RWPE2 (cell line): ENCODE results near the gene ZNF331.

Experiments
- ATAC-seq: fragments of 200-7000 bp; cut with Tn5 transposase; 3 replicates; pipeline ENCODE4 v1.9.1; 2021; ENCODE audit warnings: low read depth
- DNase-seq: peaks from one replicate; pipeline ENCODE4 v3.0.0-alpha.2; 2020; ENCODE audit warnings: low spot score
- H3K27ac ChIP-seq: fragments of 450-650 bp; 2 replicates; pipeline ENCODE4 v1.5.1; 2017; ENCODE audit warnings: mild to moderate bottlenecking; ENCODE audit not compliant: poor library complexity, severe bottlenecking
- H3K27me3 ChIP-seq: fragments of 250-450 bp; sonication (Bioruptor Pico); 2 replicates; pipeline ENCODE4 v1.5.1; 2021; ENCODE audit warnings: mild to moderate bottlenecking, moderate library complexity; ENCODE audit not compliant: insufficient read depth, poor library complexity, severe bottlenecking
- H3K36me3 ChIP-seq: fragments of 250-450 bp; sonication (Bioruptor Pico); 2 replicates; pipeline ENCODE4 v1.5.1; 2020; ENCODE audit warnings: low read depth, mild to moderate bottlenecking, moderate library complexity
- H3K4me1 ChIP-seq: fragments of 250-450 bp; sonication (Bioruptor Pico); 2 replicates; pipeline ENCODE4 v1.5.1; 2021; ENCODE audit warnings: mild to moderate bottlenecking, moderate library complexity; ENCODE audit not compliant: insufficient read depth, poor library complexity, severe bottlenecking
- H3K4me3 ChIP-seq: fragments of 250-450 bp; sonication (Bioruptor Pico); 2 replicates; pipeline ENCODE4 v1.5.1; 2021; ENCODE audit warnings: mild to moderate bottlenecking, moderate library complexity; ENCODE audit not compliant: severe bottlenecking
- H3K9me3 ChIP-seq: fragments of 250-450 bp; sonication (Bioruptor Pico); 2 replicates; pipeline ENCODE4 v1.5.1; 2021; ENCODE audit warnings: mild to moderate bottlenecking, moderate library complexity; ENCODE audit not compliant: severe bottlenecking
- TF ChIP-seq, protein P1 (sequence below): fragments of 450-650 bp; IDR thresholded peaks from one replicate; pipeline ENCODE4 v1.5.1; 2017; ENCODE audit warnings: mild to moderate bottlenecking, moderate library complexity; ENCODE audit not compliant: poor library complexity, severe bottlenecking

The ZNF331 gene

DNA sequence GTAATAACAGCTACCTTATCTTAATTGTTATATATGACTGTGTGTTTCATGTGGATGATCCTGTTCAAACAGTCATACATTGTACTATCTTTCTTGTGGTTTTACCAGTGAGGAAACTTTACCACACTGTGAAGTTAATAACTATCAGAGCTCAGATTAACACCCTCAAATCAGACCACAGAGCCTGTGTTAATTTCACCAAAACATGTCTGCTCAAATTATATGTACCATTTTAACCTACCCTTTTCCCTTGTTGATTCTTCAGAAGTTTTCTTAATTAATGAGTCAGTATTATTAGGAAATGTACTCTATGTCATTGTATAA, 1.8 kb upstream of the ZNF331 start:
- H3K4me1 ChIP-seq, result no peaks in the 10 kb centered on the region
- no peak overlapping the region for H3K27ac ChIP-seq
- ATAC-seq, result no peak
- H3K27me3 ChIP-seq, result no peaks in the 10 kb centered on the region
- H3K36me3 ChIP-seq, result peaks cover 14% of the 10 kb centered on the region
- TF ChIP-seq, protein P1, sequence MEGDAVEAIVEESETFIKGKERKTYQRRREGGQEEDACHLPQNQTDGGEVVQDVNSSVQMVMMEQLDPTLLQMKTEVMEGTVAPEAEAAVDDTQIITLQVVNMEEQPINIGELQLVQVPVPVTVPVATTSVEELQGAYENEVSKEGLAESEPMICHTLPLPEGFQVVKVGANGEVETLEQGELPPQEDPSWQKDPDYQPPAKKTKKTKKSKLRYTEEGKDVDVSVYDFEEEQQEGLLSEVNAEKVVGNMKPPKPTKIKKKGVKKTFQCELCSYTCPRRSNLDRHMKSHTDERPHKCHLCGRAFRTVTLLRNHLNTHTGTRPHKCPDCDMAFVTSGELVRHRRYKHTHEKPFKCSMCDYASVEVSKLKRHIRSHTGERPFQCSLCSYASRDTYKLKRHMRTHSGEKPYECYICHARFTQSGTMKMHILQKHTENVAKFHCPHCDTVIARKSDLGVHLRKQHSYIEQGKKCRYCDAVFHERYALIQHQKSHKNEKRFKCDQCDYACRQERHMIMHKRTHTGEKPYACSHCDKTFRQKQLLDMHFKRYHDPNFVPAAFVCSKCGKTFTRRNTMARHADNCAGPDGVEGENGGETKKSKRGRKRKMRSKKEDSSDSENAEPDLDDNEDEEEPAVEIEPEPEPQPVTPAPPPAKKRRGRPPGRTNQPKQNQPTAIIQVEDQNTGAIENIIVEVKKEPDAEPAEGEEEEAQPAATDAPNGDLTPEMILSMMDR, result no peak
- no peak overlapping the region for H3K4me3 ChIP-seq
- DNase-seq, result no peak
- H3K9me3 ChIP-seq, result no peaks in the 10 kb centered on the region

DNA sequence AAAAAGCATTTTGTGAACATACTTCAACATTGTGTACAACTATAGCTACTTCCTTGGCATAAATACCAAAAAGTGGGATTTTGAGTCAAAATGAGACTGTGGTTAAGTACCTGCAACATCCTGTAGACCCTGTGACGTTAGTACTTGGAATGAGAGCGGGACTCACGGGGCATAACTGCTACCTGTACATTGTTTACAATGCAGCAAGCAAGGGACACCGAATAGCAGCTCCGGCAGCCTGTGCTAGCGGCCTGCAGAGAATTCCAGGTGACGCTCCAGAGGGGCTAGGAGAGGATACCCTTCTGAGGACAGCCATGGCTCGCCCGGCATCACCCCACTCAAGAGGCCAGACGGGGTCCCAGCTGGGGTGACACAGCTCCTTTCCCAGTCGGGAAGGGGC, 824 bp upstream of the ZNF331 start:
- peak overlapping the region; percentile 55 for H3K4me3 ChIP-seq
- no peaks in the 10 kb centered on the region for H3K27me3 ChIP-seq
- DNase-seq (no peak), ATAC-seq (no peak; the same call in 2 of the 3 replicates)
- H3K4me1 ChIP-seq, result peaks cover 2% of the 10 kb centered on the region
- peak overlapping the region; percentile 24 for H3K27ac ChIP-seq
- peaks cover 18% of the 10 kb centered on the region for H3K36me3 ChIP-seq
- H3K9me3 ChIP-seq, result no peaks in the 10 kb centered on the region
- TF ChIP-seq, protein P1, result no peak

- H3K27me3 ChIP-seq, result no peaks in the 10 kb centered on the region
- DNase-seq, result no peak
- TF ChIP-seq, protein P1, result no peak
- H3K27ac ChIP-seq, result peak overlapping the region; percentile 24
- H3K36me3 ChIP-seq, result peaks cover 30% of the 10 kb centered on the region
- H3K4me3 ChIP-seq, result peak overlapping the region; percentile 55
- ATAC-seq, result peak; percentile 19; the same call in 2 of the 3 replicates
- peaks cover 5% of the 10 kb centered on the region for H3K4me1 ChIP-seq
- H3K9me3 ChIP-seq, result no peaks in the 10 kb centered on the region
Measured at GRCh38 chr19:53538378-53539109, 599 bp downstream of the ZNF331 start.

DNA sequence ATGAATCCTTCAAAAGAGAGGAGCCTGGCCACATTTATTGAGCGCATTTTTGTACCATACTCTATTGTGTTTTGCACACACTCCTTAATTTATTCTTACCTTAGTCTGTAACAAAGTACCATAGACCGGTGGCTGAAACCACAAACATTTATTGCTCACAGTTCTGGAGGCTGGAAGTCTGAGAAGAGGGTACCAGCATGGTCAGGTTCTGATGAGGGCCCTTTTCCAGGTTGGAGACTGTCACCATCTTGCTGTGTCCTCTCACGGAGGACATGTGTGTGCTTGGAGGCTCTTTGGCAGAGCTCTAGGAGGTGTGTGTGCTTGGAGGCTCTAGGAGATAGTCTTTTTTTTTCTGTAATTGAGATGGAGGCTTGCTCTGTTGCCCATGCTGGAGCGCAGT, 2.1 kb downstream of the ZNF331 start:
- Histone ChIP-seq H3K27me3 (no peaks in the 10 kb centered on the region), H3K27ac (no peak overlapping the region), H3K4me1 (peaks cover 11% of the 10 kb centered on the region), H3K9me3 (no peaks in the 10 kb centered on the region), H3K4me3 (no peak overlapping the region), H3K36me3 (peaks cover 34% of the 10 kb centered on the region)
- no peak for ATAC-seq
- TF ChIP-seq, protein P1, result no peak
- no peak for DNase-seq

- TF ChIP-seq, protein P1, result no peak
- Histone ChIP-seq H3K36me3 (peaks cover 34% of the 10 kb centered on the region), H3K4me1 (peaks cover 19% of the 10 kb centered on the region), H3K9me3 (no peaks in the 10 kb centered on the region), H3K4me3 (no peak overlapping the region), H3K27ac (peak overlapping the region; percentile 40), H3K27me3 (no peaks in the 10 kb centered on the region)
- DNase-seq (no peak), ATAC-seq (no peak)
Measured at GRCh38 chr19:53541971-53542370, 4.0 kb downstream of the ZNF331 start.
